Esophagus muscularis mucosa (tissue), 4 donors: ENCODE results near the gene ABTB1. TPM values are rescaled to one million over a fixed set of nuclear protein-coding genes. Genes with fewer than 3 reads are reported as not detected.

ENCODE experiments used
- DNase-seq: peaks from one replicate; pipeline ENCODE4 v3.0.0-alpha.2; 2017; ENCODE audit errors: extremely low spot score
- H3K27ac ChIP-seq, 4 donors: fragments of 200-600 bp; sonication (generic); replicated peaks in 1 of 4; 1 replicate in 3 of 4; 2 replicates in 1 of 4; pipeline ENCODE4 v1.5.1; 2016 to 2019; ENCODE audit warnings: mild to moderate bottlenecking in 1 of 4
- H3K27me3 ChIP-seq, 4 donors: fragments of 200-600 bp; sonication (generic); one replicate each; pipeline versions ENCODE4 v1.5.1 to v1.6.0; 2016 to 2019
- H3K36me3 ChIP-seq, 4 donors: fragments of 200-600 bp; sonication (generic); one replicate each; pipeline ENCODE4 v1.5.1; 2016 to 2019
- H3K4me1 ChIP-seq, 4 donors: fragments of 200-600 bp; sonication (generic); one replicate each; pipeline ENCODE4 v1.5.1; 2016 to 2019
- H3K4me3 ChIP-seq, 4 donors: fragments of 200-600 bp; sonication (generic); 1 replicate in 2 of 4; 2 replicates in 2 of 4; pipeline ENCODE4 v1.5.1; 2016 to 2019; ENCODE audit warnings: mild to moderate bottlenecking in 4 of 4, moderate library complexity in 1 of 4
- H3K9me3 ChIP-seq, 4 donors: fragments of 200-600 bp; sonication (generic); 1 replicate in 3 of 4; 2 replicates in 1 of 4; pipeline ENCODE4 v1.5.1; 2016 to 2019
- EP300 ChIP-seq: sonication (generic); formaldehyde crosslinking; IDR thresholded peaks from one replicate; pipeline ENCODE4 v1.6.1; 2017; ENCODE audit warnings: antibody characterized with exemption
- POLR2A ChIP-seq: fragments of 450-650 bp; IDR thresholded peaks from one replicate; pipeline ENCODE4 v1.6.1; 2017; ENCODE audit warnings: antibody characterized with exemption, moderate library complexity, mild to moderate bottlenecking, low read depth
- POLR2AphosphoS5 ChIP-seq, 2 donors: sonication (generic); formaldehyde crosslinking; IDR thresholded peaks; one replicate each; pipeline ENCODE4 v1.6.1; 2017; ENCODE audit warnings: antibody characterized with exemption in 2 of 2
- WGBS: methylation state at CpG from one replicate; pipeline ENCODE4 v1.1.5; 2018; 5-methylcytosine and 5-hydroxymethylcytosine counted together
- intact Hi-C: fragments of 100-400 bp; cut with DNase I; formaldehyde crosslinking; loops from one replicate; pipeline ENCODE4 v1.15.1; 2023
- total RNA-seq, 4 donors: library from RNA; depleted of rRNA; stranded (reverse); fragments of >200 nt; gene quantifications; one replicate each; pipeline versions ENCODE4 v1.1.0 to v1.2.1, GENCODE V29; 2016
- TF ChIP-seq, protein P1 (sequence below), 3 experiments: fragments of 200-600 bp in 2 of 3; fragments of 450-650 bp in 1 of 3; sonication (generic) in 2 of 3; IDR thresholded peaks; one replicate each; pipeline ENCODE4 v1.5.1; 2017 to 2019; ENCODE audit warnings: antibody characterized with exemption in 3 of 3, mild to moderate bottlenecking in 2 of 3, moderate library complexity in 1 of 3

The ABTB1 gene
- 10 to 100 TPM; 21.7 to 44.4 (median 40.6) TPM for total RNA-seq

DNA sequence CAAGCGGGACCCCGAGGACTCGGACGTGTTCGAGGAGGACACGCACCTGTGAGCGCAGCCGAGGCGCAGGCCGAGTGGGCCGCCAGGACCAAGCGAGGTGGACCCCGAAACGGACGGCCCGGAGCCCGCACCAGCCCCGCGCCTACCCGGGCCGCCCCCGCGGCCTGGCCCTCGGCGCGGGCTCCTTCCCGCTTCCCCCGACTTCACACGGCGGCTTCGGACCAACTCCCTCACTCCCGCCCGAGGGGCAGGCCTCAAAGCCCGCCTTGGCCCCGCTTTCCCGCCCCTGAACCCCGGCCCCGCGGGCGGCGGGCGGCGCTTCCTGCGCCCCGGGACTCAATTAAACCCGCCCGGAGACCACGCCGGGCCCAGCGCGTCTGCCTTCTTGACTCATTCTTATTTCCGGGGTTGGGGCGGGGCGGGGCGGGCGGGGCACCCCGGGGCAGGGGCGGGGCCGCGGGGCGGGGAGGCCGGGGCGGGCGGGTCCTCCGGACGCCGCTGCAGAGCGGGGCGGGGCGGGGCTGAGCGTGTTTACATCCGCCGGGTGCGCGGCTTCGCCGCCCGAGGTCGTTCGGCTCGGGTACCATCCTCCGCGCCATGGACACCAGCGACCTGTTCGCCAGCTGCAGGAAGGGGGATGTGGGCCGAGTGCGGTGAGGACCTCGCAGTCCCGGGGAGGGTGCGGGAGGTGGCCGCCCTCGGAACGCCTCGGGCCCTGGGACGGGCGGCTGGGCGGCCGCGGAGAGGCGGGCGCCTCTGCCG, at the start of gene ABTB1:
Gene ABTB1 (plus strand): TSS at position 524 of the 762 bp plus-strand sequence. CDS start 74 bp downstream, at position 598.
- peak; percentile 96 for DNase-seq
- intact Hi-C loops, result loop anchor here (10.0 kb wide), 2 partner anchors 242 to 382 kb away; partner anchors contain the start of genes KBTBD12 and SEC61A1
- Histone ChIP-seq H3K4me1 (peaks cover 22 to 47% (median 43%) of the 10 kb centered on the region in 4 donors), H3K27ac (peak within 1 kb of the TSS; percentile 90 to 95 (median 94)), H3K4me3 (peak within 1 kb of the TSS; percentile 72 to 100 (median 97)), H3K27me3 (no peaks in the 10 kb centered on the region), H3K36me3 (peaks cover 12 to 25% (median 22%) of the 10 kb centered on the region in 4 donors), H3K9me3 (no peaks in the 10 kb centered on the region)
- TF ChIP-seq POLR2A, result peak; percentile 88
- TF ChIP-seq, protein P1, sequence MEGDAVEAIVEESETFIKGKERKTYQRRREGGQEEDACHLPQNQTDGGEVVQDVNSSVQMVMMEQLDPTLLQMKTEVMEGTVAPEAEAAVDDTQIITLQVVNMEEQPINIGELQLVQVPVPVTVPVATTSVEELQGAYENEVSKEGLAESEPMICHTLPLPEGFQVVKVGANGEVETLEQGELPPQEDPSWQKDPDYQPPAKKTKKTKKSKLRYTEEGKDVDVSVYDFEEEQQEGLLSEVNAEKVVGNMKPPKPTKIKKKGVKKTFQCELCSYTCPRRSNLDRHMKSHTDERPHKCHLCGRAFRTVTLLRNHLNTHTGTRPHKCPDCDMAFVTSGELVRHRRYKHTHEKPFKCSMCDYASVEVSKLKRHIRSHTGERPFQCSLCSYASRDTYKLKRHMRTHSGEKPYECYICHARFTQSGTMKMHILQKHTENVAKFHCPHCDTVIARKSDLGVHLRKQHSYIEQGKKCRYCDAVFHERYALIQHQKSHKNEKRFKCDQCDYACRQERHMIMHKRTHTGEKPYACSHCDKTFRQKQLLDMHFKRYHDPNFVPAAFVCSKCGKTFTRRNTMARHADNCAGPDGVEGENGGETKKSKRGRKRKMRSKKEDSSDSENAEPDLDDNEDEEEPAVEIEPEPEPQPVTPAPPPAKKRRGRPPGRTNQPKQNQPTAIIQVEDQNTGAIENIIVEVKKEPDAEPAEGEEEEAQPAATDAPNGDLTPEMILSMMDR (IDR thresholded peaks at IDR 0.05), result no peak
- TF ChIP-seq POLR2AphosphoS5 (IDR thresholded peaks at IDR 0.05), result peak; percentile 78 to 92
- 0% methylated on average over 14 of the region's 102 CpGs for WGBS

- WGBS, result 86% methylated on average over 5 of the region's 5 CpGs
- peaks cover 0 to 4% (median 3%) of the 10 kb centered on the region in 4 donors for H3K4me1 ChIP-seq
- H3K36me3 ChIP-seq, result peaks cover 0 to 29% (median 21%) of the 10 kb centered on the region in 4 donors
- intact Hi-C loops, result no loop called here
- no peaks in the 10 kb centered on the region for H3K27me3 ChIP-seq
- DNase-seq, result no peak
- no peak overlapping the region for H3K27ac ChIP-seq
- H3K9me3 ChIP-seq, result no peaks in the 10 kb centered on the region
- TF ChIP-seq, protein P1 (IDR thresholded peaks at IDR 0.05), result no peak
- TF ChIP-seq EP300 (no peak), POLR2AphosphoS5 (IDR thresholded peaks at IDR 0.05) (no peak), POLR2A (no peak)
- no peak overlapping the region for H3K4me3 ChIP-seq
Observed at GRCh38 chr3:127624063-127624462, 48.7 kb upstream of the ABTB1 start.

- peaks cover 0 to 4% (median 0%) of the 10 kb centered on the region in 4 donors for H3K27me3 ChIP-seq
- peaks cover 9 to 19% (median 17%) of the 10 kb centered on the region in 4 donors for H3K4me1 ChIP-seq
- no peak for DNase-seq
- TF ChIP-seq POLR2A, result no peak
- TF ChIP-seq EP300, result no peak
- TF ChIP-seq, protein P1 (IDR thresholded peaks at IDR 0.05), result no peak
- no peak for TF ChIP-seq POLR2AphosphoS5 (IDR thresholded peaks at IDR 0.05)
- WGBS, result 48% methylated on average over 2 of the region's 2 CpGs
- intact Hi-C loops, result no loop called here
- peaks cover 0 to 17% (median 8%) of the 10 kb centered on the region in 4 donors for H3K36me3 ChIP-seq
- H3K9me3 ChIP-seq, result no peaks in the 10 kb centered on the region
- no peak overlapping the region for H3K4me3 ChIP-seq
- no peak overlapping the region for H3K27ac ChIP-seq
Observed at GRCh38 chr3:127625821-127626220, 46.9 kb upstream of the ABTB1 start.

GRCh38 chr3:127628426-127628787, 44.3 kb upstream of the ABTB1 start:
- TF ChIP-seq POLR2A, result no peak
- TF ChIP-seq, protein P1 (IDR thresholded peaks at IDR 0.05), result no peak
- no peak for TF ChIP-seq POLR2AphosphoS5 (IDR thresholded peaks at IDR 0.05)
- no peak for TF ChIP-seq EP300
- Histone ChIP-seq H3K4me3 (peak overlapping the region in 3 of 4 donors; percentile 56 to 70 (median 58)), H3K9me3 (no peaks in the 10 kb centered on the region), H3K36me3 (no peaks in the 10 kb centered on the region), H3K4me1 (peaks cover 9 to 19% (median 17%) of the 10 kb centered on the region in 4 donors), H3K27ac (no peak overlapping the region), H3K27me3 (peaks cover 0 to 13% (median 0%) of the 10 kb centered on the region in 4 donors)
- no peak for DNase-seq
- intact Hi-C loops, result no loop called here
- 69% methylated on average over 4 of the region's 4 CpGs for WGBS
